ENCODE results near the gene COL4A3.

The COL4A3 gene

GRCh38 chr2:227204452-227204851, 40.0 kb downstream of the COL4A3 start:
- TF ChIP-seq CTCF (conservative IDR thresholded peaks at IDR 0.05; ENCODE audit: low read depth, low read length) = no peak

GRCh38 chr2:227205701-227206100, 41.3 kb downstream of the COL4A3 start:
- no peaks in the 10 kb centered on the region for H3K4me1 ChIP-seq (ENCODE audit: low read depth, poor library complexity, severe bottlenecking)
- no peaks in the 10 kb centered on the region for H4K20me1 ChIP-seq (ENCODE audit: insufficient read depth)
- no peak overlapping the region for H3K9ac ChIP-seq
- no peak overlapping the region for H3K27ac ChIP-seq
- H2AFZ ChIP-seq (ENCODE audit: low read depth) = no peak overlapping the region
- no peak for TF ChIP-seq CTCF (conservative IDR thresholded peaks at IDR 0.05; ENCODE audit: low read depth, low read length)
- no peaks in the 10 kb centered on the region for H3K36me3 ChIP-seq (ENCODE audit: insufficient read depth)
- H3K4me3 ChIP-seq (IDR thresholded peaks at IDR 0.05; ENCODE audit: insufficient read depth, low read depth, low read length) = no peak overlapping the region
- H3K79me2 ChIP-seq (ENCODE audit: insufficient read depth, low read depth) = no peaks in the 10 kb centered on the region
- H3K4me2 ChIP-seq = no peak overlapping the region
- H3K27me3 ChIP-seq (ENCODE audit: insufficient read depth, low read depth) = no peaks in the 10 kb centered on the region

More at GRCh38 chr2:227204452-227204851, 40.0 kb downstream of the COL4A3 start:
- H4K20me1 ChIP-seq (ENCODE audit: insufficient read depth) = no peaks in the 10 kb centered on the region
- no peaks in the 10 kb centered on the region for H3K36me3 ChIP-seq (ENCODE audit: insufficient read depth)
- H3K79me2 ChIP-seq (ENCODE audit: insufficient read depth, low read depth) = no peaks in the 10 kb centered on the region
- H3K4me1 ChIP-seq (ENCODE audit: low read depth, poor library complexity, severe bottlenecking) = no peaks in the 10 kb centered on the region
- H3K9ac ChIP-seq = no peak overlapping the region
- no peak overlapping the region for H3K27ac ChIP-seq
- H3K4me3 ChIP-seq (IDR thresholded peaks at IDR 0.05; ENCODE audit: insufficient read depth, low read depth, low read length) = no peak overlapping the region
- H2AFZ ChIP-seq (ENCODE audit: low read depth) = no peak overlapping the region
- no peak overlapping the region for H3K4me2 ChIP-seq
- H3K27me3 ChIP-seq (ENCODE audit: insufficient read depth, low read depth) = no peaks in the 10 kb centered on the region

GRCh38 chr2:227206406-227206805, 42.0 kb downstream of the COL4A3 start:
- H3K4me3 ChIP-seq (IDR thresholded peaks at IDR 0.05; ENCODE audit: insufficient read depth, low read depth, low read length) = no peak overlapping the region
- H2AFZ ChIP-seq (ENCODE audit: low read depth) = no peak overlapping the region
- TF ChIP-seq CTCF (conservative IDR thresholded peaks at IDR 0.05; ENCODE audit: low read depth, low read length) = no peak

GRCh38 chr2:227207573-227207972, 43.1 kb downstream of the COL4A3 start:
- Histone ChIP-seq H3K9ac (no peak overlapping the region), H2AFZ (ENCODE audit: low read depth) (no peak overlapping the region), H3K36me3 (ENCODE audit: insufficient read depth) (no peaks in the 10 kb centered on the region), H3K4me2 (no peak overlapping the region), H3K4me1 (ENCODE audit: low read depth, poor library complexity, severe bottlenecking) (no peaks in the 10 kb centered on the region), H3K4me3 (IDR thresholded peaks at IDR 0.05; ENCODE audit: insufficient read depth, low read depth, low read length) (no peak overlapping the region), H3K27ac (no peak overlapping the region), H3K79me2 (ENCODE audit: insufficient read depth, low read depth) (no peaks in the 10 kb centered on the region), H3K27me3 (ENCODE audit: insufficient read depth, low read depth) (no peaks in the 10 kb centered on the region), H4K20me1 (ENCODE audit: insufficient read depth) (no peaks in the 10 kb centered on the region)
- no peak for TF ChIP-seq CTCF (conservative IDR thresholded peaks at IDR 0.05; ENCODE audit: low read depth, low read length)

More at GRCh38 chr2:227206406-227206805, 42.0 kb downstream of the COL4A3 start:
- no peak overlapping the region for H3K9ac ChIP-seq
- H3K4me1 ChIP-seq (ENCODE audit: low read depth, poor library complexity, severe bottlenecking) = no peaks in the 10 kb centered on the region
- H3K36me3 ChIP-seq (ENCODE audit: insufficient read depth) = no peaks in the 10 kb centered on the region
- no peaks in the 10 kb centered on the region for H3K79me2 ChIP-seq (ENCODE audit: insufficient read depth, low read depth)
- H4K20me1 ChIP-seq (ENCODE audit: insufficient read depth) = no peaks in the 10 kb centered on the region
- H3K27me3 ChIP-seq (ENCODE audit: insufficient read depth, low read depth) = no peaks in the 10 kb centered on the region
- H3K27ac ChIP-seq = no peak overlapping the region
- H3K4me2 ChIP-seq = no peak overlapping the region
